ENCODE measurements around the gene CST1.
"Not testable (repeated sequence)": the region's sequence is repeated elsewhere in the genome, so short reads cannot be mapped to it uniquely, and the experiment has no call there.

Gene CST1

GRCh38 chr20:23773127-23773526, 22.4 kb upstream of the CST1 start:
- no peaks in the 10 kb centered on the region for H3K9me3 ChIP-seq (ENCODE audit: control insufficient read depth, insufficient read depth, low read length)

GRCh38 chr20:23772074-23772473, 21.3 kb upstream of the CST1 start:
- peaks cover 31% of the 10 kb centered on the region for H3K27me3 ChIP-seq (ENCODE audit: control insufficient read depth, insufficient read depth, low read length)
- H3K4me1 ChIP-seq (ENCODE audit: control insufficient read depth, insufficient read depth, low read length), result no peaks in the 10 kb centered on the region
- H3K4me3 ChIP-seq (ENCODE audit: low read depth, low read length), result no peak overlapping the region
- no peaks in the 10 kb centered on the region for H3K36me3 ChIP-seq (ENCODE audit: control insufficient read depth, insufficient read depth, low read length)
- H3K9me3 ChIP-seq (ENCODE audit: control insufficient read depth, insufficient read depth, low read length), result no peaks in the 10 kb centered on the region
- H3K9ac ChIP-seq (ENCODE audit: low read depth, low read length), result no peak overlapping the region

More at GRCh38 chr20:23773127-23773526, 22.4 kb upstream of the CST1 start:
- H3K27me3 ChIP-seq (ENCODE audit: control insufficient read depth, insufficient read depth, low read length), result peaks cover 31% of the 10 kb centered on the region
- H3K4me3 ChIP-seq (ENCODE audit: low read depth, low read length), result no peak overlapping the region
- H3K4me1 ChIP-seq (ENCODE audit: control insufficient read depth, insufficient read depth, low read length), result no peaks in the 10 kb centered on the region
- no peak overlapping the region for H3K9ac ChIP-seq (ENCODE audit: low read depth, low read length)
- no peaks in the 10 kb centered on the region for H3K36me3 ChIP-seq (ENCODE audit: control insufficient read depth, insufficient read depth, low read length)

DNA sequence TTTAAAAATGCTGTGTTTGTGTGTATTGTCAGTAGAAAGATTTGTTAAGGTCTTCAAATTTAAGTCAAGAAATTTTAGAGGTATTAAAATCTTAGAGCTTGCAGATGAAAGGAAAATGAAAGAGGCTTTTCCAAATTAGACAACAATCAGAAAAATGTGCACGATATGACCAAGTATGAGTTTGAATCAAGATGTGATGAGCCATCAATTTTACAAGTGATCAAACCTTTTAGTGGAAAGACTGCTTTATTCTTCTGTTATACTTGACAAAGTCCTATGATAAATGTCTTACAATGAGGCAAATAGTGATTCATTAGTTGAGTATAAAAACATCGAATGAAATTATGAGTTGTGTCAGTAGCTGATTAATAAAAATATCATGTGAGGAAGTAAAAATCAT, 19.6 kb upstream of the CST1 start:
- H3K4me1 ChIP-seq (ENCODE audit: control insufficient read depth, insufficient read depth, low read length), result no peaks in the 10 kb centered on the region
- no peaks in the 10 kb centered on the region for H3K36me3 ChIP-seq (ENCODE audit: control insufficient read depth, insufficient read depth, low read length)
- H3K9me3 ChIP-seq (ENCODE audit: control insufficient read depth, insufficient read depth, low read length), result no peaks in the 10 kb centered on the region
- peaks cover 30% of the 10 kb centered on the region for H3K27me3 ChIP-seq (ENCODE audit: control insufficient read depth, insufficient read depth, low read length)
- H3K9ac ChIP-seq (ENCODE audit: low read depth, low read length), result no peak overlapping the region
- H3K4me3 ChIP-seq (ENCODE audit: low read depth, low read length), result no peak overlapping the region

DNA sequence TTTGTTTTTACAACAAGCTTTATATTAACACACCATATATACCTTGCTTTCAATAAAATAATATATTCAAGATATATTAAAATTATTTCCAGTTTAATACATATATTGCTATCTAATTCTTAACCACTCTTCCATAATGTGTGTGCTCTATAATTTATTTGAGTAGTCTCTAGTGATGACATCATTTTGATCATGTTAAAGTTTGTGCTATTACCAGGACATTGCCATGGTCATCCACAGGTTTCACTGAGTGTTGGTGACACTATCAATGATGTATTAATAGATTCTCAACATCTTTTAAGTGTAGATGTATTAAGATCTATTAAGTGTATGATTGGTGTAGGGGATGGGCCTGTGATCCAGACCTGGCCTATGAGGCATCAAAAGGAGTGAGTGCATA, 17.8 kb upstream of the CST1 start:
- H3K36me3 ChIP-seq (ENCODE audit: control insufficient read depth, insufficient read depth, low read length); H3K4me1 ChIP-seq (ENCODE audit: control insufficient read depth, insufficient read depth, low read length); H3K9me3 ChIP-seq (ENCODE audit: control insufficient read depth, insufficient read depth, low read length); H3K9ac ChIP-seq (ENCODE audit: low read depth, low read length); H3K4me3 ChIP-seq (ENCODE audit: low read depth, low read length): not testable (repeated sequence)
- H3K27me3 ChIP-seq (ENCODE audit: control insufficient read depth, insufficient read depth, low read length), result peaks cover 19% of the 10 kb centered on the region

DNA sequence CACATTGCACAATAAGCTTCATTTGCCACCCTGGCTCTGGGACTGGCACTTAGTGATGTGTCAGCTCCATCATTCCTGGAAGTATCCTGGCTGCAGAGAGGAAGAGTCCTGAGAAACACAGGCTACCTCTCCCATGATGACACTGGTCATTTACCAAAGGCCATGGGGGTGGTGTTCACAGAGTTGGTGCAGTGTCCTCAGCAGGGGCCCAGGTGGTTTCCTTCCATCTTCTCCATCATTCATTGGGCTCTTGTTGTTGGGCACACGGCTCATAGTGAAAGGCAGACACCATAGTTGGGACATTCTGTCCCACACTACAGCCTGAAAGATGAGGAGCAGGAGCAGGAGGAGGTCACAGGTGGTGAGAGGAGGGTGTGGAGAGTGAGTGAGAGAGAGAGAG, 15.8 kb upstream of the CST1 start:
- Histone ChIP-seq H3K4me1 (ENCODE audit: control insufficient read depth, insufficient read depth, low read length) (peaks cover 8% of the 10 kb centered on the region), H3K9me3 (ENCODE audit: control insufficient read depth, insufficient read depth, low read length) (no peaks in the 10 kb centered on the region), H3K36me3 (ENCODE audit: control insufficient read depth, insufficient read depth, low read length) (no peaks in the 10 kb centered on the region), H3K4me3 (ENCODE audit: low read depth, low read length) (no peak overlapping the region), H3K9ac (ENCODE audit: low read depth, low read length) (no peak overlapping the region), H3K27me3 (ENCODE audit: control insufficient read depth, insufficient read depth, low read length) (peaks cover 24% of the 10 kb centered on the region)

GRCh38 chr20:23765578-23765977, 14.8 kb upstream of the CST1 start:
- H3K36me3 ChIP-seq (ENCODE audit: control insufficient read depth, insufficient read depth, low read length), result no peaks in the 10 kb centered on the region

GRCh38 chr20:23764630-23765029, 13.9 kb upstream of the CST1 start:
- H3K9ac ChIP-seq (ENCODE audit: low read depth, low read length); H3K36me3 ChIP-seq (ENCODE audit: control insufficient read depth, insufficient read depth, low read length); H3K4me3 ChIP-seq (ENCODE audit: low read depth, low read length); H3K9me3 ChIP-seq (ENCODE audit: control insufficient read depth, insufficient read depth, low read length); H3K4me1 ChIP-seq (ENCODE audit: control insufficient read depth, insufficient read depth, low read length): not testable (repeated sequence)
- H3K27me3 ChIP-seq (ENCODE audit: control insufficient read depth, insufficient read depth, low read length), result peaks cover 33% of the 10 kb centered on the region

More at GRCh38 chr20:23765578-23765977, 14.8 kb upstream of the CST1 start:
- Histone ChIP-seq H3K9me3 (ENCODE audit: control insufficient read depth, insufficient read depth, low read length) (no peaks in the 10 kb centered on the region), H3K27me3 (ENCODE audit: control insufficient read depth, insufficient read depth, low read length) (peaks cover 24% of the 10 kb centered on the region), H3K9ac (ENCODE audit: low read depth, low read length) (no peak overlapping the region), H3K4me1 (ENCODE audit: control insufficient read depth, insufficient read depth, low read length) (peaks cover 8% of the 10 kb centered on the region), H3K4me3 (ENCODE audit: low read depth, low read length) (no peak overlapping the region)

- Histone ChIP-seq H3K9ac (ENCODE audit: low read depth, low read length) (no peak overlapping the region), H3K4me3 (ENCODE audit: low read depth, low read length) (no peak overlapping the region), H3K36me3 (ENCODE audit: control insufficient read depth, insufficient read depth, low read length) (no peaks in the 10 kb centered on the region), H3K4me1 (ENCODE audit: control insufficient read depth, insufficient read depth, low read length) (peaks cover 8% of the 10 kb centered on the region), H3K9me3 (ENCODE audit: control insufficient read depth, insufficient read depth, low read length) (no peaks in the 10 kb centered on the region), H3K27me3 (ENCODE audit: control insufficient read depth, insufficient read depth, low read length) (peaks cover 46% of the 10 kb centered on the region)
Observed at GRCh38 chr20:23763345-23763744, 12.6 kb upstream of the CST1 start.

DNA sequence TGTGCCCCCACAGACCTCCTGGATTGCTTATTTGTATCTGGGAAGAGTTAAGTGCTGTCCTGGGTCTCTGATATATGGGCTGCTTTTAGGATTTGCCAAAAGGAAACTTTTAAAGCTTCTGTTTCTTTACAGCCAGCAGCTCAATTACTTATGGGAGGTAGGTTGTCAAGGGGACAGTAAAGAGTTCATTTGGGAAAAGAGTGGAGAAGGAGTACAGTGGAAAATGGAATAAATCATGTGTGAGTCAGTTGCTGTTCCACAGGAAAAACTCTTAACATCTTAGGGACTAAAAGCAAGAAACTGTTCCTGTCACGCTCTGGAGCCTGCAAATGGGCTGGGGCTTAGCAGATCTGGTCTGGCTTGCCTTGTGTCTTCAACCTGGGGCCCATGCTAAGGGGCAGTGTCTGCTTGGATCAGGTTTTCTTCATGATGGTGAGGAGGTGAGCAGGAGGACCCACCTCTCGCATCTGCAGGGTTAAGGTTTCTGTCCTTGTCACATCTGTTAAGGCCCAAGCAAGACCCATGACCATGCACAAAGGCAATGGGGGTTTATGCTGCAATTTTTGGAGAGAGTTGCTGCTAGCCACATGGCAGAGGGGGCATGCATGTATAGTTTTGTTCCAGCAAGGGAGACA, 8.7 kb upstream of the CST1 start:
- Histone ChIP-seq H3K9ac (ENCODE audit: low read depth, low read length) (no peak overlapping the region), H3K9me3 (ENCODE audit: control insufficient read depth, insufficient read depth, low read length) (no peaks in the 10 kb centered on the region), H3K27me3 (ENCODE audit: control insufficient read depth, insufficient read depth, low read length) (peaks cover 80% of the 10 kb centered on the region), H3K4me1 (ENCODE audit: control insufficient read depth, insufficient read depth, low read length) (peaks cover 6% of the 10 kb centered on the region), H3K4me3 (ENCODE audit: low read depth, low read length) (no peak overlapping the region), H3K36me3 (ENCODE audit: control insufficient read depth, insufficient read depth, low read length) (no peaks in the 10 kb centered on the region)

GRCh38 chr20:23756792-23757191, 6.1 kb upstream of the CST1 start:
- H3K27me3 ChIP-seq (ENCODE audit: control insufficient read depth, insufficient read depth, low read length), result peaks cover 89% of the 10 kb centered on the region
- not testable (repeated sequence) for H3K9ac ChIP-seq (ENCODE audit: low read depth, low read length); H3K36me3 ChIP-seq (ENCODE audit: control insufficient read depth, insufficient read depth, low read length); H3K9me3 ChIP-seq (ENCODE audit: control insufficient read depth, insufficient read depth, low read length); H3K4me3 ChIP-seq (ENCODE audit: low read depth, low read length); H3K4me1 ChIP-seq (ENCODE audit: control insufficient read depth, insufficient read depth, low read length)

- not testable (repeated sequence) for H3K9ac ChIP-seq (ENCODE audit: low read depth, low read length); H3K36me3 ChIP-seq (ENCODE audit: control insufficient read depth, insufficient read depth, low read length); H3K4me3 ChIP-seq (ENCODE audit: low read depth, low read length); H3K9me3 ChIP-seq (ENCODE audit: control insufficient read depth, insufficient read depth, low read length); H3K4me1 ChIP-seq (ENCODE audit: control insufficient read depth, insufficient read depth, low read length)
- peaks cover 85% of the 10 kb centered on the region for H3K27me3 ChIP-seq (ENCODE audit: control insufficient read depth, insufficient read depth, low read length)
Observed at GRCh38 chr20:23755131-23755611, 4.4 kb upstream of the CST1 start.

DNA sequence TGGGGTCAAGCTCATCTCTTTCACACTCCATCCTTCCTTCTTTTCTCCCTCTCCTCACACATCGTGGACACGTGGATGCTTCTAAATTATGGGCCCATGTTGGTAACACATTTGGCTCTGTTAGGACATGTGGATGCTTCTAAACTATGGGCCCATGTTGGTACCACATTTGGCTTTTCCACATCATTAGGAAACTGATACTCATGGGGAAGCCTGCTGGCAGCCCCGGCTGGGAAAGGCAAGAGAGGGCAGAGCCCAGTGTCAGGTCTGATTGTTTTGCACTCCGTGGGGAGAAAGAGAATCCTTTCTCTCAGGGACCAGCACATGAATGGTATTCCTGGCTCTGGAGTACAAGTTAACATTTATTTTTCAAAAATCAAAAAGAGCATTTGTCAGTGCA, 4.0 kb upstream of the CST1 start:
- H3K9ac ChIP-seq (ENCODE audit: low read depth, low read length), result no peak overlapping the region
- H3K4me3 ChIP-seq (ENCODE audit: low read depth, low read length), result no peak overlapping the region
- H3K9me3 ChIP-seq (ENCODE audit: control insufficient read depth, insufficient read depth, low read length), result no peaks in the 10 kb centered on the region
- no peaks in the 10 kb centered on the region for H3K36me3 ChIP-seq (ENCODE audit: control insufficient read depth, insufficient read depth, low read length)
- H3K4me1 ChIP-seq (ENCODE audit: control insufficient read depth, insufficient read depth, low read length), result no peaks in the 10 kb centered on the region
- peaks cover 85% of the 10 kb centered on the region for H3K27me3 ChIP-seq (ENCODE audit: control insufficient read depth, insufficient read depth, low read length)
